Right hindlimb (tissue), 1 donor: ENCODE data around the gene FNIP2.
"Not testable (repeated sequence)": the region's sequence is repeated elsewhere in the genome, so short reads cannot be mapped to it uniquely, and the experiment has no call there.

ENCODE experiments used
- DNase-seq: peaks from one replicate; pipeline ENCODE4 v3.0.0-alpha.2; 2018

FNIP2 gene

GRCh38 chr4:158875455-158875854 is 106.6 kb downstream of the FNIP2 start:
- DNase-seq = no peak

DNA sequence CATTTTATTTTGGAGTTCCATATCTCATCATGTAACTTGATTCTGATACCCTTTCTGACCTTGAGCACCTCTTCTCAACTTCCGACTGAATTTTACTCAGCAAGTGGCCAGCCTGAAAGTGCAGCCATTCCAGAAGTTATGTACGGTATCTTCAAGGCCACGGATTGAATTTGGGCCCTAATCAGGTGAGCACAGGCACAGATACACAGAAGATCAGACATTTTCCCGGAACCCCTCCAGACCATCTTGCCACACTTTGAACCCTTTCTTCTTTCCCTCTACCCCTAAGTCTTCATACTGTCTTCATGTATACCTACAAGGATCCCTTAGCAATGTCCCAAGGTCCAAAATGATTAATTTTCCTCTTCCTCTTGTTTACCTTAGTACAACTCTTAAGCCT is 108.2 kb downstream of the FNIP2 start:
- DNase-seq = no peak

DNA sequence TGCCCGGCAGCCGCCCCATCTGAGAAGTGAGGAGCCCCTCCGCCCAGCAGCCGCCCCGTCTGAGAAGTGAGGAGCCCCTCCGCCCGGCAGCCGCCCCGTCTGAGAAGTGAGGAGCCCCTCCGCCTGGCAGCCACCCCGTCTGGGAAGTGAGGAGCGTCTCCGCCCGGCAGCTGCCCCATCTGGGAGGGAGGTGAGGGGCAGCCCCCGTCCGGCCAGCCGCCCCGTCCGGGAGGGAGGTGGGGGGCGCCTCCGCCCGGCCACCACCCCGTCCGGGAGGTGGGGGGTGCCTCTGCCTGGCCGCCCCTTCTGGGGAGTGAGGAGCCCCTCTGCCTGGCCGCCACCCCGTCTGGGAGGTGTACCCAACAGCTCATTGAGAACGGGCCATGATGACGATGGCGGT is 113.3 kb downstream of the FNIP2 start:
- not testable (repeated sequence) for DNase-seq

GRCh38 chr4:158884280-158884679 is 115.5 kb downstream of the FNIP2 start:
- DNase-seq = no peak

- no peak for DNase-seq
These were observed 116.7 kb downstream of the FNIP2 start for GRCh38 chr4:158885564-158885963.

GRCh38 chr4:158890294-158890693 is 121.5 kb downstream of the FNIP2 start:
- DNase-seq = no peak

GRCh38 chr4:158891256-158891655 is 122.4 kb downstream of the FNIP2 start:
- DNase-seq = no peak

GRCh38 chr4:158894826-158895225 is 126.0 kb downstream of the FNIP2 start:
- no peak for DNase-seq

- no peak for DNase-seq
These were observed 127.2 kb downstream of the FNIP2 start for GRCh38 chr4:158895797-158896576.

- not testable (repeated sequence) for DNase-seq
These were observed 127.9 kb downstream of the FNIP2 start for GRCh38 chr4:158896577-158897238.

- not testable (repeated sequence) for DNase-seq
These were observed 131.6 kb downstream of the FNIP2 start for GRCh38 chr4:158900408-158900807.

- not testable (repeated sequence) for DNase-seq
These were observed 133.7 kb downstream of the FNIP2 start for GRCh38 chr4:158902280-158903078.

DNA sequence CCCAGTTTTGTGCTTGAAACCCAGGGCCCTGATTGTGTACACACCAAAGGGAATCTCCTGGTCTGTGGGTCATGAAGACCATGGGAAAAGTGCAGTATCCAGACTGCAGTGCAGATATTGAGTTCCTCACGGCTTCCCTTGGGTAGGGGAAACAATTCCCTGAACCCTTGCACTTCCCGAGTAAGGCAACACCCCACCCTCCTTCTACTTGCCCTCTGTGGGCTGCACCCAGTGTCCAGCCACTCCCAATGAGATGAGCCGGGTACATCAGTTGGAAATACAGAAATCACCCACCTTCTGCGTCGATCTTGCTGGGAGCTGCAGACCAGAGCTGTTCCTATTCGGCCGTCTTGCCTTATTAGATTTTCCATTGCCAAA is 134.2 kb downstream of the FNIP2 start:
- no peak for DNase-seq

GRCh38 chr4:158903472-158904043 is 134.7 kb downstream of the FNIP2 start:
- DNase-seq = no peak

DNA sequence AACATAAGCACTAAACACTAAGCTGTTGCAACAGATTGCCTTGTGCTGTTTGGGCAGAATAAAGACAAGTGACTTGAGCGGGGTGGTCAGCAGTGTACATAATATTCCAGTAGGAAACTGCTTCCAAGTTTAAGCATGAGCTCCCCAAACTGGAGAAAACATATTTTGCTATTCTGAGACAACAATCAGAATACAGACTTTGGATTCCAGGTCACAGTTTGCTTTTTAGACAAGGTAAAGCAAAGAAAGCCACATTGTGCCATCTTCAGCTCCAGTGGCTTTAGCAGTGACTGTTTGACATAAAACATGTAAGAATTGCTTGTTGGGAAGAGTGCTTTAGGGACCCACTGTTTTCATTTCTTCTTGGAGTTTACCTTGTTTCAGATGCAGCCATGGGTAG is 136.0 kb downstream of the FNIP2 start:
- DNase-seq = no peak

DNA sequence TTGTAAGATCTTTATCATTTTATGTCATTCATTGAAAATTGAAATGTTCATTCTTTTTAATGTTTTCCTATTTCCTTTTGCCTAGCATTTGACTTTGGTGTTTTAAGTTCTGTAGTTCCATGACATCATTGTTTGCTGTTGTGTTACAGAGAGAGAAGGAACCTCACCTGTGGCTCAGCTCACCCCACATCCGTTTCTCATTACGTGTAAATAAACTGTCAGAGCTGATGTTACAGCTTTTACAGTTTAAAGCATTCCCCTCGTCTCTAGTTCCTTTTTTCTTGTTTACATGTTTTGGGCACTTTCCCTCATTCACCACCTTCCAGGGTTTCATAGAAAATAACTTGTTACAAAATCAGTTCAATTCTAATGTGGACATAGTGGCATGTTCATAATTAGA is 137.2 kb downstream of the FNIP2 start:
- DNase-seq = no peak

DNA sequence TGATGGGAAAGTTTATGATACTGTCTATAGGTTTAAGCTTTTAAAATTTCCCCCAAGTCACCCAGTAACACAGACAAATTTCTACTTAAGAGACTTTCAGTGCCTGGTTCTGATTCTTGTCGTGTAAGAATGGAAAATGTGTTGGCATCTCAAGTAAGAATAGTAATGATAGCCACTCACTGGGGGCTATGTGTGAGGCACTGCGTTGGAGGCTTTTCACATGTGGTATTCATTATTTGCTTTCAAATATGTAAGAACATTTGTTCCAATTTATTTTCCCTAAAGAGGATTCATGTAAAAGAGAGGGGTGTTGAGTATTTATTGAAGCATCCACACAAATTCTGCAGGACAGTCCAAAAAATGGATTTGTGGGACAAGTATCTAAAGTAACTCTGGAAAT is 143.6 kb downstream of the FNIP2 start:
- DNase-seq = no peak

- DNase-seq = peak; percentile 39
These were observed 144.0 kb downstream of the FNIP2 start for GRCh38 chr4:158912806-158913205.

GRCh38 chr4:158913766-158914165 is 144.9 kb downstream of the FNIP2 start:
- DNase-seq = no peak

- DNase-seq = no peak
These were observed 145.4 kb downstream of the FNIP2 start for GRCh38 chr4:158914218-158914617.

DNA sequence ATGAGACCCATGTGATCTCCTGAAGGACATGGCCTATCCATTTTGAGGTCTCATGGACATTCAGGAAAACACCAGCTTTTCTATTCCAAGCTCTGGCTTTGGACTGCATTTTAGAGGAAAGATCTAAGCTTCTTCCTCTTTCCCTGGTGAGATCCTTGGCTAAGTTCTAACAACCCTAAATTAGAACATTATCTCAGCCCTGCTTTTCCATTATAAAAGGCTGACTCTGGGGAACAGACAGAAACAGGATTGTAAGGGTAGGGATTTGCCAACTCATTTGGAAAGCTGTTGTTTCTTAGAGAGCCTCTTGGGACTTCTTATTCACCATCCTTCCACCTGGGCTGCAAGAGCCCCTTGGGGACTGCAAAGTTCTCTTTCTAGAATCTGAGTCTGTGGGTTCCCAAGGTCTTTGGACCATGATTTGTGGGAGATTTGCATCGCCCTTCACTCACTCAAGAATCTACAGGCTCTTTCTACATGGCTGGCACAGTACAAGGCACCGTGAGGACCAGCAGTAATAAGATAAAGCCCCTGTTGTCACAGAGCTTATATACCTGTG is 146.9 kb downstream of the FNIP2 start:
- DNase-seq = no peak

- not testable (repeated sequence) for DNase-seq
These were observed 151.7 kb downstream of the FNIP2 start for GRCh38 chr4:158920452-158920996.

GRCh38 chr4:158927774-158928173 is 158.9 kb downstream of the FNIP2 start:
- not testable (repeated sequence) for DNase-seq
